SU-DHL-6 (cell line): ENCODE results near the gene H2AZ2.

ENCODE experiments used
- H2AFZ ChIP-seq: fragments of 200-600 bp; sonication (generic); 2 replicates; pipeline ENCODE4 v1.6.1; 2014; ENCODE audit warnings: low read depth, mild to moderate bottlenecking, moderate library complexity, mixed read lengths, antibody characterized with exemption, low read length; ENCODE audit not compliant: severe bottlenecking
- H3F3A ChIP-seq: fragments of 200-600 bp; shearing (Covaris generic); 2 replicates; pipeline ENCODE4 v1.6.0; 2016; ENCODE audit warnings: antibody characterized with exemption, mild to moderate bottlenecking; ENCODE audit not compliant: insufficient read depth
- H3K27ac ChIP-seq: fragments of 200-600 bp; sonication (generic); 2 replicates; pipeline ENCODE4 v1.5.1; 2016; ENCODE audit warnings: low read depth, mild to moderate bottlenecking, low read length, moderate library complexity, mixed read lengths
- H3K27me3 ChIP-seq: fragments of 200-600 bp; sonication (generic), shearing (Covaris generic); 2 replicates; pipeline ENCODE4 v1.6.0; 2014; ENCODE audit warnings: mild to moderate bottlenecking, low read length
- H3K36me3 ChIP-seq: fragments of 200-600 bp; sonication (generic); 2 replicates; pipeline ENCODE4 v1.6.1; 2014; ENCODE audit warnings: mild to moderate bottlenecking, low read length, mixed read lengths
- H3K4me2 ChIP-seq: fragments of 300-600, 200-600 bp; shearing (Covaris generic), sonication (generic); 2 replicates; pipeline ENCODE4 v1.6.0; 2014; ENCODE audit warnings: low read length, low read depth, mild to moderate bottlenecking; ENCODE audit not compliant: poor library complexity, severe bottlenecking
- H3K4me3 ChIP-seq: fragments of 200-600 bp; sonication (generic); 2 replicates; pipeline ENCODE4 v1.5.1; 2014; ENCODE audit warnings: antibody characterized with exemption, low read length, mild to moderate bottlenecking, mixed read lengths; ENCODE audit not compliant: insufficient read depth, poor library complexity, severe bottlenecking
- H3K79me2 ChIP-seq: fragments of 200-600 bp; sonication (generic); 2 replicates; pipeline ENCODE4 v1.6.1; 2014; ENCODE audit warnings: mild to moderate bottlenecking, low read length, moderate library complexity; ENCODE audit not compliant: insufficient read depth
- H3K9ac ChIP-seq: fragments of 200-600 bp; sonication (generic); 2 replicates; pipeline ENCODE4 v1.7.0; 2014; ENCODE audit warnings: mild to moderate bottlenecking, low read length
- H3K9me2 ChIP-seq: fragments of 200-600 bp; sonication (generic); replicated peaks from 2 replicates; pipeline ENCODE4 v1.6.1; 2014; ENCODE audit warnings: low read length; ENCODE audit not compliant: insufficient read depth
- H3K9me3 ChIP-seq: fragments of 200-600 bp; sonication (generic); 2 replicates; pipeline ENCODE4 v1.6.1; 2014; ENCODE audit warnings: low read length, mixed read lengths; ENCODE audit not compliant: insufficient read depth
- H4K20me1 ChIP-seq: fragments of 200-600 bp; sonication (generic); 2 replicates; pipeline ENCODE4 v1.6.1; 2014; ENCODE audit warnings: low read depth, mild to moderate bottlenecking, antibody characterized with exemption, low read length, moderate library complexity, mixed read lengths
- CTCF ChIP-seq: fragments of 200-600 bp; sonication (generic); IDR thresholded peaks from one replicate; pipeline ENCODE4 v1.5.1; 2017; ENCODE audit warnings: antibody characterized with exemption, mild to moderate bottlenecking, low read length, moderate library complexity; ENCODE audit not compliant: insufficient read depth, poor library complexity, severe bottlenecking
- EZH2phosphoT487 ChIP-seq: fragments of 200-600 bp; sonication (generic), shearing (Covaris generic); conservative IDR thresholded peaks from 2 replicates; pipeline ENCODE4 v1.6.1; 2018; ENCODE audit warnings: mild to moderate bottlenecking, antibody characterized with exemption, low read length, moderate library complexity, mixed read lengths

The H2AZ2 gene

DNA sequence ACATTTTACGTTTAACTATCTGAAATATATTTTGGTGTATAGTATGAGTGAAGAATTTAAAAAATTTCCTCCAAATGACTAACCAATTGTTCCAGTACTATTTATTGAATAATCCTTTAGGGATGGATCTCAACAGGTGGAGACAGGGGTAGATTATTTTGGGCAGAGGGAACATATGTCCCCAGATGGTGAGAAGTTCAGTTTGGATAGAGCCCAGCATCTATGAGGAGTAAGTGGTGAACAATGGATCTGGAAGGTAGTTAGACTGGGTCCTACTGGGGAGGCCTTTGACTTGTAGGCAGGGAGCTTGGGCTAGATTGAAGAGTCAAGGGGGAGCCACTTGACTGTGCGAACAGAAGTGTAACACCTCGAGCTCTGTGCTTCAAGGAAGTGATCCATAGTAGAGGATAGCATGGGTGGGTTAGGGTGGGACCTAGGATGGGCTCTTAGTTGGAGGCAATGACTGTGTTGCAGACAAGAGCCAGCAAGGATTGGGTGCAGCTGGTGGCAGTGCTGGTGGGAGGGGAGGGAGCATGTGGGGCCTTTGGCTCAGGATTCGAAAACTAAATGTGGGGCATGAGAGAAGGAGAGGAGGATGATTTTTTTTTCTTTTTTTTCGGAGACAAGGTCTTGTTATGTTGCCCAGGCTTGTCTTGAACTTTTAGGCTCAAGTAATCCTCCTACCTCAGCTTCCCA is 41.3 kb upstream of the H2AZ2 start:
- Histone ChIP-seq H3F3A (peaks cover 13% of the 10 kb centered on the region), H3K79me2 (peaks cover 6% of the 10 kb centered on the region), H3K9me3 (peaks cover 2% of the 10 kb centered on the region; the same call in 1 of the 2 replicates), H4K20me1 (no peaks in the 10 kb centered on the region), H3K27me3 (no peaks in the 10 kb centered on the region), H3K36me3 (peaks cover under 1% of the 10 kb centered on the region; the same call in 1 of the 2 replicates), H3K27ac (no peak overlapping the region), H3K4me2 (no peak overlapping the region), H3K9ac (no peak overlapping the region), H2AFZ (no peak overlapping the region), H3K4me3 (no peak overlapping the region), H3K9me2 (no peaks in the 10 kb centered on the region)
- TF ChIP-seq CTCF, result no peak

DNA sequence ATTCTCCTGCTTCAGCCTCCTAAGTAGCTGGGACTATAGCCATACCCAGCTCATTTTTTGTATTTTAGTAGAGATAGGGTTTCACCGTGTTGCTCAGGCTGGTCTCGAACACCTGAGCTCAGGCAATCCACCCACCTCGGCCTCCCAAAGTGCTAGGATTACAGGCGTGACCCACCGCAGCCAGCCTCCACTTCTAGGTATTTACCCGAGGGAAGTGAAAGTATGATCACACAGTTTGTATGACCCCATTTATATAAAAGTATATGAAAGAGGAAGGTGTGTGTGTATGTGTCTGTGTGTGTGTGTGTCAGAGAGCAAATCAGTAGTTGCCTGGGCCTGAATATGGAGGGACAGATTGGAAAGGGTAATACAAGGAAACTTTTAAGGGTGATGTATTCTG is 39.4 kb upstream of the H2AZ2 start:
- Histone ChIP-seq H3K27ac (no peak overlapping the region), H3K9ac (no peak overlapping the region), H3K4me2 (no peak overlapping the region), H4K20me1 (peaks cover 7% of the 10 kb centered on the region), H3K36me3 (peaks cover 17% of the 10 kb centered on the region), H3F3A (peaks cover 25% of the 10 kb centered on the region), H3K27me3 (no peaks in the 10 kb centered on the region), H3K9me2 (no peaks in the 10 kb centered on the region), H3K4me3 (no peak overlapping the region), H2AFZ (no peak overlapping the region), H3K9me3 (peaks cover 5% of the 10 kb centered on the region; the same call in 1 of the 2 replicates), H3K79me2 (peaks cover 26% of the 10 kb centered on the region)
- TF ChIP-seq EZH2phosphoT487 (no peak), CTCF (no peak)

- no peak for TF ChIP-seq CTCF
- TF ChIP-seq EZH2phosphoT487, result no peak
- Histone ChIP-seq H3F3A (peaks cover 31% of the 10 kb centered on the region), H3K4me3 (peak within 1 kb of the TSS; percentile 90), H3K79me2 (peaks cover 41% of the 10 kb centered on the region), H3K36me3 (peaks cover 24% of the 10 kb centered on the region), H3K27me3 (no peaks in the 10 kb centered on the region), H3K9ac (peak within 1 kb of the TSS; percentile 93), H2AFZ (peak within 1 kb of the TSS; percentile 93), H3K9me2 (no peaks in the 10 kb centered on the region), H4K20me1 (peaks cover 21% of the 10 kb centered on the region), H3K4me2 (peak within 1 kb of the TSS; percentile 81), H3K9me3 (peaks cover 5% of the 10 kb centered on the region; the same call in 1 of the 2 replicates), H3K27ac (peak within 1 kb of the TSS; percentile 83)
Measured at GRCh38 chr7:44885394-44886317, 37.8 kb upstream of the H2AZ2 start, which contains the start of gene PURB. Gene PURB, minus strand, starts transcription at chr7:44885530. Its CDS starts 182 bp downstream, at chr7:44885348.
